ENCODE results near the gene RNH1.
A peak's percentile ranks its signal among the peaks of the same experiment; 100 is the strongest.

Gene RNH1

GRCh38 chr11:459511-460220 is 47.4 kb downstream of the RNH1 start:
- DNase-seq (ENCODE audit: low spot score), result no peak

DNA sequence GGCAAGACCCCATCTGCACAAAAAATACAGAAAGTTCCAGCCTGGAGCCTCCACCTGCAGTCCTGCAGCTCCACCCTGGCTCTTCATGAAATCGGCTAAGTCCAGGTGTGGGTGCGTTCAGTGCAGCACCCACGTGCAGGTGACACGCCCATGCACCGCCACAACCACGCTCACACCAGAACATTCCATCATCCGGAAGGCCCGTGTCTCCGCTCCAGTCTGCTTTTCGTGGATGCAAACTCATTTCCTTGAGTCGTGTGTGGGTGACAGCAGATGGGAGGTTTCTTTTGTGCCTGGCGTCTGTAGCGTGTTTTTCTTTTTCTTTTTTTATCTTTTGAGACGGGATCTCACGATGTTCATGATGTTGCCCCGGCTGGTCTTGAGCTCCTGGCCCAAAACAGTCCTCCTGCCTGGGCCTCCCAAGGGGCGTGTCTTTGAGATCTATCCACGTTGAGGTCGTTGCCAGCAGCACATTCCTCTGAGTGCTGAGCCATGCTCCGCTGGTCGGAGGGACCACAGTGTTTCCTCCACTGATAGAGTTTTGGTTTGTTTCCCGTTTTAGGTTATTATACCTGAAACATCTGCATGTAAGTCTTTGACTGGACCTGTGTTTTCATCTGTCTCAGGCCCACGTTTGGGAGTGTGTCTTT is 49.8 kb downstream of the RNH1 start:
- peak; percentile 10 for DNase-seq (ENCODE audit: low spot score)

- DNase-seq (ENCODE audit: low spot score), result peak; percentile 14
These were observed 50.5 kb downstream of the RNH1 start for GRCh38 chr11:456533-456932.

DNA sequence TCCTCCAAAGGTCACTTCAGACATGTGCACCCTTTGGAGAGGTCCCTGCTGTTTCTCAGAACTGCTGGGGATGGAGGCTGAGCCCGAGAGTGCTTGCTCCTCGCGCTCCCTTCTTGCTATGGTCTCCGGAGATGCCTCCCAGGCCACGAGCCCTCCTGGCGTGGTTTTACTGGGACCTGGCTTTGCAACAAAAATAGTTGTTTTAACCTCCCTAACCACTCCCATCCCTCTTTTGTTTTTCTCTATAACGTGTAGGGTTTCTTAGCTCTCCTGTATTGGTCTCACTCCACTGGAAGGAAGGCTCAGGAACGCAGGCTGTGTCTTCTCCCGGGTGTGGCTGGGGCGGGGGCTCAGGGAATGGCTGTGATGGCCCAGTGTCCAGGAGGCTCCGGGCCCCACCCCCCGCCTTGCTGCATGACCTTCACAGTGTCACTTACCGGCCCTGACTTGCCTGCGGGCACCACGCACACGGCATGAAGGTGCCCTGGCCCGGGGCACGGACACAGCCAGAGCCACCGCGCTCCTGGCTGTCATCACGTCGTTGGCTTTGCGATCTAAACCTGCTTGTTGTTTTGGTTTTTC is 51.4 kb downstream of the RNH1 start:
- DNase-seq (ENCODE audit: low spot score), result no peak

DNA sequence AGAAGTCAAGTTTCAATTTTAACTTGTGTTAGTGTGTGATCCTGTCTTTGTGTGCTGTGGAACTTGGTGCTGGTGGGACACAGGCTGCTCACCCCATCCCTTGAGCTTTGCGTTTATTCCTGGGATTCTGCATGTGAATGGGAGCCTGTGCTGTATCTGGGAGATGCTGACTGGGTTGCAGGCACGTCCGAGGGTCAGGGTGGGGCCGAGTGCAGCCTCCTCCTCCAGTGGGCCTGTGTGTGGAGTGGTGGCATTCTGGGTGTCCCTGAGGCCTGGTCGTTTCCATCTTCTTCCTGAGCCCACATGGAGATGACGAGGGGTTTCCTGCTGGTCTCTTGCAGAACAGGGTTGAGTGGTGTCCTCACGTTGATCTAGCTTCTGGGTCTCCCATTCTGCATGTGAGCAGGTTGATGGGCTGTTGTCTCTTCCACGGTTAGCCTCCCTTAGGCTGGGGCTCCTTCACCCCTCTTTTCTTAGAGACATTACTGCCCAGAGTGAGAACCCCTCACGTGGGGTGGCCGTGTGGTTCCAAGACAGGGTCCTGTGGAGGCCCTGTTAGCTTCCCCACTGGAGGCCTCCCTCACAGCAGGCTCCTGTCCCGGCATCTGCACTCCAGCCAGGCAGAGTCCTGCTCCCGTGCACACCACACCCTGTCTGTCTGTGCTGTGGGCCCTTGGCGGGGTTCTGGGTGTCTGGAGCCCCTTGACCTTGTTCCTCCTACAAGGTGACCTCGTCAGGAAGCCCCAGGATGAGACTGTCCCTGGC is 52.1 kb downstream of the RNH1 start:
- DNase-seq (ENCODE audit: low spot score), result no peak

- DNase-seq (ENCODE audit: low spot score), result no peak
These were observed 53.0 kb downstream of the RNH1 start for GRCh38 chr11:454043-454442.

DNA sequence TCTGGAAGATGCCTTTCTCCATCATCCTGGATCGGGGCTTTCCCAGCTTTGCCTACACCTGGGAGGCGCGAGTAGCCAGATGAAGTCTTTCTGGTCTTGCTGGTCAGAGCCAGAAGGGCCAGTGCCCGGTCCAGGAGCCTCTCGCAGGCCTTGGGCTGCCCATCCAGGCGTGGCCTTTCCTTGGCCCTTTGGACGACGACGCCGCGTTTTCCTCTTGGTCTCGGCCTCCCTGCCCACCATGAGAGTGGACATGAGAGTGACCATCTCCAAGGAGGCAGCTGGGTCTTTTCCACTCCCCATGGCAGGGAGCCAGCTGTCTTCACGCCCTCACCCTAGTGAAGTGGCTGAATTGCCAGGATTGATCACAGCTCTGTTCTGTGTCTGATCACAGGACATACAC is 53.5 kb downstream of the RNH1 start:
- no peak for DNase-seq (ENCODE audit: low spot score)

DNA sequence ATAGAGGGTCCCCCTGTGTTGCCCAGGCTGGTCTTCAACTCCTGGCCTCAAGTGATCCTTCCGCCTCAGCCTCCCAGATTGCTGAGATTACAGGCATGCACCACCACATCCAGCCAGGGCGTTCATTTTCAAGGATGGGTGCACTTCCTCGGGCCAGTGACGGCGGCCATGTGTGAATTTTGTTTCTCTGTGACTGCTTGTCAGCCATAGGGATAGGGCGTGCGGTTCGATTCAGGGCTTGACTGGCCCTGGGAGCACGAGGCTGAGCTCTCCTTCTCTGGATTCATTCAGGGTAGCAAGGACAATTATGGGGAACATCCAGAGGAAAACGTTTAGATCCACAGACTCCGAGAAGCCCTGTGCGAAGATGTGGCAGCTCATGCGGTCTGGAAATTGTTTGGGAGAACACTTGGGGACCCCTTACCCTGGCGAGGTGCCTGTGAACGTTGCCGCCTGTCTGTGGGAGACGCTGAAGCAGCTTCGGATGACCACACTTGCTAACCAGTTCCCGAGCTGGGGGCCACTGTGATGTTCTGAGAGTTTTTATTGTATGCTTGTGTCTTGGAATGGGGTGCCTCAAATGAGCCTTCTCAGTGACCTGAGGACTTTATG is 54.0 kb downstream of the RNH1 start:
- no peak for DNase-seq (ENCODE audit: low spot score)

DNA sequence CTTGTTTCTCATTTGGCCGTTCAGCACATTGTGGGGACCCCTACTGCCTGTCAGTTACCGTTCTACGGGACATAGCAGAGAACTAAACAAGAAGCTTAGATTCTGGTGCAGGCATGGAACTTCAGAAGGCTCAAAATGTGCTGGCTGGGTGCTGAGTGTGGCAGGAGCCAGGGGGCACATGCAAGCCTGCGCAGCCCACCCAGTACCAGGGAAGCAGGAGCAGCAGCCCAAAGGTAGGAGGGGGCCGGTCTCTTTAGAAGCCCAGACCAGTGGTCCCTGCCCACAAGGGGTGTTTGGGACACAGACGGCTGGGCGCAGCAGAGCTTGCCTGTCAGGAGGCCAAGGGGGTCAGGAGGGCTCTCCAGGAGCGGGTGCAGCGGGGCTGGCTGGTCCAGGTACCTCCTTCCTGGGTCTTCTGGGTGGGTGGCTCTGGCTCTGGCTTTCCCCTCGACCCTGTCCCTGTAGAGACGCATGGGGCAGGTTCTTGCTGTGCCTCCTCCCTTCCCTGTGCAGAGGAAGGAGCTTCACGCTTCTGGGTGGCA is 54.8 kb downstream of the RNH1 start:
- no peak for DNase-seq (ENCODE audit: low spot score)

DNA sequence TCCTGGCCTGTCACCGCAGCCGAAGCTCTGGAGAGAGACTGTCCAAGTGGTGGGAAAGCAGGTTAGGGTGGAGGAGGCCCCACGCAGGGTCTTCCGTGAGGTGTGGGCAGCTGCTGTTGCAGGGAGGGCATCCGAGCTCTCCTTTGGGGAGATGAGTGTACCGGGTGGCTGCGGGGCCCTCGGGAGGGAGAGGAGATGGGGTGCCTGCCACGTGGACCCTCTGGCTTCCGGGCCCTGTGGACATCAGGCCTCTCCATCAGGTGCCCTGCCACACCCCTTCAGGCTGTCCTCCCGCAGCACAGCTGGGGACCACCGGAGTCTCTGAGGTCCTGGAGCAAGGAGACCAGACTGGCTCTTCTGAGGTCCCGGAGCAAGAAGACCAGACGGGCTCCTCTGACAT is 55.3 kb downstream of the RNH1 start:
- DNase-seq (ENCODE audit: low spot score), result no peak

DNA sequence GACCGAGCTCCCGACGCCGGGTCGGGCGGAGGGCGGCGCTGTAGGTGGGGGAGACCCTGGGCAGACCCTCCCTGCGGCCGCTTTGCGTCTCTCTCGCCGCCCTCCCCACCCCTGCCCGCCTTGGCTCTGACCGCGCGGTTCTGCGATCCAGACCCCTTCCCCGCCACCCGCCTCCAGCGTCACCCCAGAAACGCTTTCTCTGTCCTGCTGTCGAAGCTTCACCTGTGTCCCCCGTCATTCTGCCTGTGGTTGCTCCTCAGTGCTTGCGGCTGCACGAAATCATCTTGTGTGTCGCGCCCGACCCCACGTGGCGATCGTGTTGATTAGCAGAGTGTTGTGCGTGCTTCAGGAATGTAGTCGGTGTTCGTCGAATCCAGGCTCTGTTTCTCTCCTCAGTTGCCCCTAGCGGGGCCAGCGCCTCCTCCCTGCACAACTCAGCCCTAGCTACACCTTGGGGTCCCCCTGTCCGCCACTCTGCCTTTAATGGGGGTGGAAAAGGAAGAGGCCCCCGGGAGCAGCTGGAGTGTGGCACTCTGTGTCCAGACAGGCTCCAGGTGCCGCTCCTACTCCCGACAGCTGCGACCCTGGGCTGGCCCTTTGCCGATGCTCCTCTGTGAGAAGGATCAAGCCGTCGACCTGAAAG is 56.1 kb downstream of the RNH1 start:
- peak; percentile 59 for DNase-seq (ENCODE audit: low spot score)

DNA sequence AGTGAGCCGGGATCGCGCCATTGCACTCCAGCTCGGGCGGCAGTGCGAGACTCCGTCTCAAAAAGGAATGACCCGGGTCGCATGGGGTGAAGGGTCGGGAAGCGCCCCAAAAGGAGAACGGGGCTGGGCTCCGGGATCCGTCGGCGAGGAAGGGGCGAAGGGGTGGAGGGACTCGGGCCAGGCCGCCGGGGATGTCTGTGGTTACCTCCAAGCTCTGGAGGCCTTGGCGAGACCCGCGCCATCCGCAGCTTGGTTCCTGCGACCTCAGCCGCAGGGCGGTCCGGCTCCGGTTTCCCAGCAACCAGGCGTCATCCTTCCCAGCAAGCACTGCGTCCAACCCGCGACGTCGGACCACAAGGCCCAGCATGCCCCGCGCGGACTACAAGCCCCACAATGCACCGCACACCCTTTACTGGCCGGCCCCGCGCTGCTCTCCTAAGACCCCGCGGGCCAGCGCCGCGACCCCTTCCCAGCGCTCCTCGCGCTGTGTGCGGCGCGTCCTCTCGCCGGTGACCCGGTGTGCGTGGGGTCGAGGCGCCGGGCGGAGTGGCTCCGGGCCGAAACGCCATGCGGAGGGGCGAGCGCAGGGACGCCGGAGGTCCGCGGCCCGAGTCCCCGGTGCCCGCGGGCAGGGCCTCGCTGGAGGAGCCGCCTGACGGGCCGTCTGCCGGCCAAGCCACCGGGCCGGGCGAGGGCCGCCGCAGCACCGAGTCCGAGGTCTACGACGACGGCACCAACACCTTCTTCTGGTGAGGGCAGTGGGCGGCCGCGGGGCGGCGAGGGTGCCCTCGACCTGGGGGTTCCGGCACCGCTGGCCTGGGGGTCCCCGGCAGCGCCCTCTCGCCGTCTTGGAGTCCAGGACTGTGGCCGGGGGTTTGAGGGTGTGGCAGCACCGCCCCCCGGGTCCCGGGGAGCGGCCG is 56.9 kb downstream of the RNH1 start, which contains the start of gene PTDSS2:
Gene PTDSS2 (plus strand): TSS at position 391 of the 920 bp plus-strand sequence. CDS start 177 bp downstream, at position 568.
- peak; percentile 90 for DNase-seq (ENCODE audit: low spot score)

DNA sequence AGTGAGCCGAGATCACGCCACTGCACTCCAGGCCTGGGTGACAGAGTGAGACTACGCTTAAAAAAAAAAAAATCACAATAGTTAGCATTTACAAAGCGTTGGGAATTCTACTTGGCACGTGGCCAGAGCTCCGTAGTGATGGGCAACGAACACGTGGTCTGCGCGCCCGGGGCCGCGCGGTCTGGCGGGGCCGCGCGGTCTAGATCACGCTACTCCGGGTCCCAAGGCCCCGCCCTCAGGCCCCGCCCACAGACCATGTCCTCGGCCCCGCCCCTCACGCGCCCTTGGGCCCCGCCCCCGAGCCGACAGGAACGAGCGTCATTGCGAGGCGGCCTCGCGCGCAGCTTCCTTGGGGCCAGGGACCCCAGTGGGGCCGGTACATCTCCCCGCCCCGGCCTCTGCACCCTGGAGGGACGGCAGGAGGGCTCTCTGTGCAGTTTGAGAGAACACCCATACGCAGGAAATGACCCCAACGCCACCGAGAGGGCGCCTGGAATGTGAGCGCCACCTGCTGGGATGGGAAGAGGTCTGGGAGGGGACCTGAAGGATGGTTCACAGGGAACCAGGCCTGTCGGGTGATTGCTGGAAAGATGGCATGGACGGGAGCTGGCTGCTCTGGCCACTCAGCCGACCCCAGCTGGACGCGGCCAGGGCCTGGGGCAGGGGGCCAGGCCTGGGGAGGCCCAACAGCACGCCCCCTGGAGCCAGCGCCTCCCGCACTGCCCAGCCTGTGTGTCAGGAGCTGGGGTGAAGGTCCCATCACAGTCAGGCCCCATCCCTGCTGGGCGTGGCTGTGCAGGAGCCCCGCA is 58.9 kb downstream of the RNH1 start:
- DNase-seq (ENCODE audit: low spot score), result peak; percentile 94

GRCh38 chr11:446891-447290 is 60.2 kb downstream of the RNH1 start:
- DNase-seq (ENCODE audit: low spot score), result no peak

DNA sequence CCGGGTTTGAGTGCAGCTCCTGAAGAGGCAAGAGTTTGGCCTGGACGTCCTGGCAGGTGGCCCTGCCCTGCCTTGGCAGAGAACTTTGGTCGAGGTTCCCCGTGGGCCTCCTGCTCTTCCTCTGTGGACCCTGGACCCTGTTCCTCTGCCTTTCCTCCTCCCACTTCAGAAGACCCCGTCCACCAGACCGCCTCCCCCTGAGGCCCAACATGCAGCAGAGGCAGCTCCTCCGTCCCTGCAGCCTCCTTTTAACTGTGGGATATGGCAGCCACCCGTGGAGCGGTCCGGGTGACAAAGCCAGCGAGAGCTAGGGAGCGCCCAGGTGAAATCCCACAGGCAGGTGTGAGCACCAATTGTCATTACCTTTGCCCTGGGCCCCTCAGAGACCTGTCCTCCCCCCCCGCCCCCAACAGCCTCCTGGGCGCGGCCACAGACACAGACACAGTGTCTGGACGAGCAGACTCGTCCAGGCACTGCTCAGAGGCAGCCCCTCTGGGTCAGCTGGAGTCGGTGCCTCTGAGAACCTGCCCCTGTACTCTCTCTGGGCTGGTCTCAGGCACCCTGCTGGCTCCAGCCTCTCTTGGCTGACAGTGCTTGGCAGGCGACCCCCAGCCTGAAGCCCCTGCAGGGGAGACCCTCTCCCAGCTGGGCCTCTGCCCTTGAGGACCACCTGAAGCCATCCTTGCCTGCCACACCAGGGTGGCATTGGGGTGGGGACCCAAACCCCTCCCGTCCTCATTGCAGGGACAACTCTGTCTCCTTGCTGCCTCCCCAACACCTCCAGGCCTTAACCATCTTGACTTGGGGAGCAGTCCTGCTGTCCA is 61.1 kb downstream of the RNH1 start:
- DNase-seq (ENCODE audit: low spot score), result peak; percentile 6
